Measurements from ENCODE around the gene DHX35.

DHX35 gene

DNA sequence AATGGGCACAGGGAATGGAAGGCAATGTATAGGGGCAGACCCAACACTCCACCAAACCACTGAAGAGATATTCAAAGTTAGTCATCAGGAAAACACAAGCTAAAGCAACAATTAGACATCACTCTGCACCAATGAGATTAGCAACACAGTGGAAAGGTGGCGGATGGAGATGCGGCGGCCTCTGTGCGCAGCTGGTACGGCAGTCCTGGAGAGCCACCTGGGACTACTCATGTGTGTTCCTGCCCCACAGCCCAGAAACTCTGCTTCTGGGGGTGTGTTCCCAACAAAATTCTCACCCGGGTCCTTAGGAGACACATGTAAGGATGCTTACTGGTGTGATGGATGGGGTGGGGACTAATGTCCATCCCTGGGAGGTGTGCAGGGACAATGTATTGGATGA, 82.4 kb downstream of the DHX35 start:
- Histone ChIP-seq H3K4me1 (ENCODE audit: control insufficient read depth in 1 of 2, insufficient read depth in 2 of 2, low read length in 2 of 2) (peaks cover 0 to 7% of the 10 kb centered on the region in 2 donors), H3K36me3 (ENCODE audit: control insufficient read depth in 1 of 2, insufficient read depth in 2 of 2, low read length in 2 of 2) (peaks cover 14 to 29% of the 10 kb centered on the region in 2 donors), H3K27me3 (ENCODE audit: low read depth, low read length) (no peaks in the 10 kb centered on the region), H3K27ac (ENCODE audit: low read length) (no peak overlapping the region), H3K4me3 (ENCODE audit: low read depth in 1 of 2, low read length in 2 of 2) (no peak overlapping the region), H3K9me3 (ENCODE audit: control insufficient read depth in 1 of 2, low read length in 2 of 2) (no peaks in the 10 kb centered on the region)

GRCh38 chr20:39045676-39046075, 83.5 kb downstream of the DHX35 start:
- Histone ChIP-seq H3K27me3 (ENCODE audit: low read depth, low read length) (no peaks in the 10 kb centered on the region), H3K36me3 (ENCODE audit: control insufficient read depth in 1 of 2, insufficient read depth in 2 of 2, low read length in 2 of 2) (peaks cover 14 to 21% of the 10 kb centered on the region in 2 donors), H3K4me3 (ENCODE audit: low read depth in 1 of 2, low read length in 2 of 2) (no peak overlapping the region), H3K27ac (ENCODE audit: low read length) (no peak overlapping the region), H3K4me1 (ENCODE audit: control insufficient read depth in 1 of 2, insufficient read depth in 2 of 2, low read length in 2 of 2) (peaks cover 4 to 11% of the 10 kb centered on the region in 2 donors), H3K9me3 (ENCODE audit: control insufficient read depth in 1 of 2, low read length in 2 of 2) (no peaks in the 10 kb centered on the region)

- peaks cover 4 to 11% of the 10 kb centered on the region in 2 donors for H3K4me1 ChIP-seq (ENCODE audit: control insufficient read depth in 1 of 2, insufficient read depth in 2 of 2, low read length in 2 of 2)
- H3K27ac ChIP-seq (ENCODE audit: low read length), result no peak overlapping the region
- H3K9me3 ChIP-seq (ENCODE audit: control insufficient read depth in 1 of 2, low read length in 2 of 2), result no peaks in the 10 kb centered on the region
- peaks cover 6 to 11% of the 10 kb centered on the region in 2 donors for H3K36me3 ChIP-seq (ENCODE audit: control insufficient read depth in 1 of 2, insufficient read depth in 2 of 2, low read length in 2 of 2)
- no peak overlapping the region for H3K4me3 ChIP-seq (ENCODE audit: low read depth in 1 of 2, low read length in 2 of 2)
- H3K27me3 ChIP-seq (ENCODE audit: low read depth, low read length), result no peaks in the 10 kb centered on the region
These were observed 85.4 kb downstream of the DHX35 start for GRCh38 chr20:39047417-39047985.

DNA sequence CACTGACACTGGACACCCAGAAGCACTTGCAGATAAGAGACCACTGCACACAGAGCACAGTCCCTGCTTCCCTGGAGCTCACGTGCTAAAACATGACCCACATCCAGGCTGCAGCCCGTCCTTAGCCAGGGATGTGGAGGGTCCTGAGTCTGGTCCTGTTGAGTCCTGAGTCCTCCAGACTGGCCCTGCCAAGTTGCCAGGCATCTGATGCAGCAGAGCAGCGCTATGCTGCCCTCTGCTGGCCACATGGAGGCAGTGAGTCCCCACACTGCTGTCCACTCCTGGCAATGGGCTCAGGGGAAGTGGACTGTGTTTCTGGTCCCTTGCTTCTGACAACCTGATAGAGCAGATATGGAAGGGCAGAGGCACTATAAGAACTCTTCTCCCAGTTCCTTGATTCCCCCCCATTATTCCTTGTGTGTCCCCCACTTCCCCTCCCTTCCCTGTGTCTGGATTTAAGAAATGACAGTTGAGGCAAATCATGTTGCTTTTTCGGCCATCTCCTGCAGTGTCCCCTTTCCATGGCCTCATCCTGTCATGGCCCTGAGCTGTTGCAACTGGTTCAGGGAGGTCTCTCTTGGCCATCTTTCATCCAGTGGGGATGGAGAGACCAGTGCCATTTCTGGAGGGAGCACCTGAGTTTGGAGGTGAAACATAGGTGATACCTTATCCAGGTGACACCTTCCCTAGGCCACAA, 86.0 kb downstream of the DHX35 start:
- Histone ChIP-seq H3K27me3 (ENCODE audit: low read depth, low read length) (no peaks in the 10 kb centered on the region), H3K36me3 (ENCODE audit: control insufficient read depth in 1 of 2, insufficient read depth in 2 of 2, low read length in 2 of 2) (peaks cover under 1 to 4% of the 10 kb centered on the region in 2 donors), H3K4me3 (ENCODE audit: low read depth in 1 of 2, low read length in 2 of 2) (no peak overlapping the region), H3K4me1 (ENCODE audit: control insufficient read depth in 1 of 2, insufficient read depth in 2 of 2, low read length in 2 of 2) (peaks cover 4 to 11% of the 10 kb centered on the region in 2 donors), H3K9me3 (ENCODE audit: control insufficient read depth in 1 of 2, low read length in 2 of 2) (no peaks in the 10 kb centered on the region), H3K27ac (ENCODE audit: low read length) (no peak overlapping the region)

GRCh38 chr20:39049148-39049547, 87.0 kb downstream of the DHX35 start:
- no peaks in the 10 kb centered on the region for H3K27me3 ChIP-seq (ENCODE audit: low read depth, low read length)
- H3K4me3 ChIP-seq (ENCODE audit: low read depth in 1 of 2, low read length in 2 of 2), result peak overlapping the region; percentile 81 to 84
- no peaks in the 10 kb centered on the region for H3K36me3 ChIP-seq (ENCODE audit: control insufficient read depth in 1 of 2, insufficient read depth in 2 of 2, low read length in 2 of 2)
- peaks cover 4 to 11% of the 10 kb centered on the region in 2 donors for H3K4me1 ChIP-seq (ENCODE audit: control insufficient read depth in 1 of 2, insufficient read depth in 2 of 2, low read length in 2 of 2)
- H3K27ac ChIP-seq (ENCODE audit: low read length), result no peak overlapping the region
- H3K9me3 ChIP-seq (ENCODE audit: control insufficient read depth in 1 of 2, low read length in 2 of 2), result no peaks in the 10 kb centered on the region

DNA sequence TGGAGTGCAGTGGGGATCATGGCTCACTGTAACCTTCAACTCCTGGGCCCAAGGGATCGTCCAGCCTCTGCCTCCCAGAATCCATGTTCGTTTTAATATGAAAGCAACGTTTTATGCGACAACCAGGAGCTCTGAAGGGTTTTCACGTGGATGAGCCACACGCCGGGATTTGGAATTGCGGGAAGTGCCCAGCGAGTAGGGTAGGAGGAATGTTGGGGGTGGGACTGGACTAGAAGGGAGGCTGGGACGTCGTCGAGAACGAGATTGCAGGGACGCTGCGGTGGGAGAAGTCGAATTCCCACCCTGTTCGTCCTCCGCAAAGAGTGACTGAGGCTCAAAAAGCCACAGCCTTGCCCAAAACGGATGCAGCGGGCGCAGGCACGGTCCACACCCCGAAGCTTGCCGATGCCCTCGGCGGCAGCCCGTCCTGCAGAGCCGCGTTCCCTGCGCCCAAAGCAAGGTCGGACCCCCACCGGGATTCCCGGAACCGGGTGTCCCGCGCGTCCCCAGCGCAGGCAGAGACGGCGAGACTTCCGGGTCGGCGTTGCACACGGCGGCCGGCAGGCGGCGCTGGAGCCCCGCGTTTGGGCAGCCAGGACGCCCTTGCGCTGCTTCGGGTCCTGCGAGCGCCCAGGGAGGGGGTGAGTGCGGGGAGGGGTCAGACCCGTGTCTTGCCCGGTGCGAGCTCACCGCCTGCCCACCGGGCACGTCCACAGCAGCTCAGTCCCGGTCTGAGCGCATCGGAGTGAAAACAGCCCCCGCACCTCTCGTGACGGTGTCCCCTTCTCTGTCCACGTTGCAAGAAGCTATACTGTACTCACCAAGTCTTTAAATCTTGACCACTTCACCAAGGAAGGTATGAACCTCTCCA, 87.8 kb downstream of the DHX35 start:
- Histone ChIP-seq H3K4me1 (ENCODE audit: control insufficient read depth in 1 of 2, insufficient read depth in 2 of 2, low read length in 2 of 2) (peaks cover 4 to 11% of the 10 kb centered on the region in 2 donors), H3K9me3 (ENCODE audit: control insufficient read depth in 1 of 2, low read length in 2 of 2) (no peaks in the 10 kb centered on the region), H3K36me3 (ENCODE audit: control insufficient read depth in 1 of 2, insufficient read depth in 2 of 2, low read length in 2 of 2) (no peaks in the 10 kb centered on the region), H3K27ac (ENCODE audit: low read length) (peak overlapping the region; percentile 57), H3K4me3 (ENCODE audit: low read depth in 1 of 2, low read length in 2 of 2) (peak overlapping the region; percentile 81 to 84), H3K27me3 (ENCODE audit: low read depth, low read length) (no peaks in the 10 kb centered on the region)

- no peaks in the 10 kb centered on the region for H3K9me3 ChIP-seq (ENCODE audit: control insufficient read depth in 1 of 2, low read length in 2 of 2)
- peak overlapping the region; percentile 81 to 84 for H3K4me3 ChIP-seq (ENCODE audit: low read depth in 1 of 2, low read length in 2 of 2)
- no peaks in the 10 kb centered on the region for H3K36me3 ChIP-seq (ENCODE audit: control insufficient read depth in 1 of 2, insufficient read depth in 2 of 2, low read length in 2 of 2)
- peaks cover 4 to 11% of the 10 kb centered on the region in 2 donors for H3K4me1 ChIP-seq (ENCODE audit: control insufficient read depth in 1 of 2, insufficient read depth in 2 of 2, low read length in 2 of 2)
- H3K27ac ChIP-seq (ENCODE audit: low read length), result no peak overlapping the region
- H3K27me3 ChIP-seq (ENCODE audit: low read depth, low read length), result no peaks in the 10 kb centered on the region
These were observed 88.4 kb downstream of the DHX35 start for GRCh38 chr20:39050555-39050902.

DNA sequence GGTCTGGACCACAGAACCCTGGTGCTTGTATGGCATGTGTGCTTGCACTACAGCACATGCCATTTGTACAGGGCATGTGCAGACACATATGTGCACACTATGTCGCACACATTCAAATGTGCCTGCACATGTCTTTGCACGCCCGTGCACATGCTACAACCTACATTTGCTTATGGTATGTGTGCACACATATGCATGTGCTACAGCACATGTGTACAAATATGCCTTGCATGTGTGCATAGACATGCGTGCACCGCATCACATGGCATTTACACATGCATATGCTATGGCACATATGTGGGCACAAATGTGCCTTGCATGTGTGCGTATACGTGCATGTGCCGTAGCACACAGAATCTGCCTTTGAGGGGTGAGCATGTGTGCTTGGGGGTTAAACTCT, 90.5 kb downstream of the DHX35 start:
- Histone ChIP-seq H3K36me3 (ENCODE audit: control insufficient read depth in 1 of 2, insufficient read depth in 2 of 2, low read length in 2 of 2) (no peaks in the 10 kb centered on the region), H3K4me3 (ENCODE audit: low read depth in 1 of 2, low read length in 2 of 2) (no peak overlapping the region), H3K9me3 (ENCODE audit: control insufficient read depth in 1 of 2, low read length in 2 of 2) (no peaks in the 10 kb centered on the region), H3K27ac (ENCODE audit: low read length) (no peak overlapping the region), H3K27me3 (ENCODE audit: low read depth, low read length) (no peaks in the 10 kb centered on the region), H3K4me1 (ENCODE audit: control insufficient read depth in 1 of 2, insufficient read depth in 2 of 2, low read length in 2 of 2) (peaks cover 4 to 8% of the 10 kb centered on the region in 2 donors)

DNA sequence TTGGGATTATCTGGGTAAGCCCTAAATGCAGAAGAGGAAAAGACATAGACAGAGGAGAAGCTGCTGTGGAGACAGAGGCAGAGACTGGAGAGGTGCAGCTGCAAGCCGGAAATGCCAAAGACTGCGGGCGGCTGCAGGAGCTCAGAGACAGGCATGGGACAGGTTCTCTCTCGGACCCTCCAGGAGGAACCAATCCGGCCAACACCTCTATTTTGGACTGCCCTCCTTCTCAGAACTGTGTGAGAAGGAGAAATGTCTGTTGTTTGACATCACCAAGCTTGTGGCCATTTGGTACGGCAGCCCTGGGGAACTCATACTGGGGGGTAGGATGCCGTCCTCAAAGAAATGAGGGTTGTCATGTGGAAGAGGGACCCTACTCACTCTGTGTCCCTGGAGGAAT, 95.0 kb downstream of the DHX35 start:
- Histone ChIP-seq H3K27ac (ENCODE audit: low read length) (no peak overlapping the region), H3K4me3 (ENCODE audit: low read depth in 1 of 2, low read length in 2 of 2) (no peak overlapping the region)

GRCh38 chr20:39057911-39058310, 95.8 kb downstream of the DHX35 start:
- no peaks in the 10 kb centered on the region for H3K4me1 ChIP-seq (ENCODE audit: control insufficient read depth in 1 of 2, insufficient read depth in 2 of 2, low read length in 2 of 2)
- H3K27ac ChIP-seq (ENCODE audit: low read length), result no peak overlapping the region
- H3K36me3 ChIP-seq (ENCODE audit: control insufficient read depth in 1 of 2, insufficient read depth in 2 of 2, low read length in 2 of 2), result no peaks in the 10 kb centered on the region
- H3K4me3 ChIP-seq (ENCODE audit: low read depth in 1 of 2, low read length in 2 of 2), result no peak overlapping the region
- no peaks in the 10 kb centered on the region for H3K27me3 ChIP-seq (ENCODE audit: low read depth, low read length)
- H3K9me3 ChIP-seq (ENCODE audit: control insufficient read depth in 1 of 2, low read length in 2 of 2), result no peaks in the 10 kb centered on the region

More for the DNA sequence above, 95.0 kb downstream of the DHX35 start:
- Histone ChIP-seq H3K27me3 (ENCODE audit: low read depth, low read length) (no peaks in the 10 kb centered on the region), H3K36me3 (ENCODE audit: control insufficient read depth in 1 of 2, insufficient read depth in 2 of 2, low read length in 2 of 2) (no peaks in the 10 kb centered on the region), H3K4me1 (ENCODE audit: control insufficient read depth in 1 of 2, insufficient read depth in 2 of 2, low read length in 2 of 2) (no peaks in the 10 kb centered on the region), H3K9me3 (ENCODE audit: control insufficient read depth in 1 of 2, low read length in 2 of 2) (no peaks in the 10 kb centered on the region)

- Histone ChIP-seq H3K27me3 (ENCODE audit: low read depth, low read length) (no peaks in the 10 kb centered on the region), H3K4me1 (ENCODE audit: control insufficient read depth in 1 of 2, insufficient read depth in 2 of 2, low read length in 2 of 2) (no peaks in the 10 kb centered on the region), H3K9me3 (ENCODE audit: control insufficient read depth in 1 of 2, low read length in 2 of 2) (no peaks in the 10 kb centered on the region), H3K4me3 (ENCODE audit: low read depth in 1 of 2, low read length in 2 of 2) (no peak overlapping the region), H3K36me3 (ENCODE audit: control insufficient read depth in 1 of 2, insufficient read depth in 2 of 2, low read length in 2 of 2) (no peaks in the 10 kb centered on the region), H3K27ac (ENCODE audit: low read length) (no peak overlapping the region)
These were observed 96.9 kb downstream of the DHX35 start for GRCh38 chr20:39059036-39059435.
